Heart left ventricle (tissue), 16 donors: ENCODE data around the gene LYST. TPM values are rescaled to one million over a fixed set of nuclear protein-coding genes. Genes with fewer than 3 reads are reported as not detected.

Experiments
- ATAC-seq, 4 donors: fragments of 200-7000 bp; cut with Tn5 transposase; one replicate each; pipeline ENCODE4 v1.9.1; 2020 to 2022; ENCODE audit warnings: moderate library complexity in 4 of 4, mild to moderate bottlenecking in 3 of 4, moderate number of reproducible peaks in 1 of 4
- DNase-seq, 5 donors: peaks; one replicate each; pipeline ENCODE4 v3.0.0-alpha.2; 2020
- H3K27ac ChIP-seq, 12 donors: fragments of 200-600 bp; sonication (generic) in 4 of 12; one replicate each; pipeline versions ENCODE4 v1.5.0 to v1.8.0; 2016 to 2022; ENCODE audit warnings: mild to moderate bottlenecking in 2 of 12
- H3K27me3 ChIP-seq, 9 donors: fragments of 200-600 bp; sonication (generic) in 2 of 9; one replicate each; pipeline versions ENCODE4 v1.5.1 to v1.8.0; 2016 to 2022; ENCODE audit warnings: mild to moderate bottlenecking in 3 of 9
- H3K36me3 ChIP-seq, 9 donors: fragments of 200-600 bp; sonication (generic) in 2 of 9; one replicate each; pipeline versions ENCODE4 v1.5.0 to v1.8.0; 2018 to 2022; ENCODE audit warnings: mild to moderate bottlenecking in 2 of 9
- H3K4me1 ChIP-seq, 12 donors: fragments of 200-600 bp; sonication (generic) in 4 of 12; one replicate each; pipeline versions ENCODE4 v1.5.0 to v1.8.0; 2016 to 2022; ENCODE audit warnings: mild to moderate bottlenecking in 3 of 12
- H3K4me3 ChIP-seq, 12 donors: fragments of 200-600 bp; sonication (generic) in 4 of 12; one replicate each; pipeline versions ENCODE4 v1.5.0 to v1.8.0; 2017 to 2022; ENCODE audit warnings: mild to moderate bottlenecking in 9 of 12, moderate library complexity in 4 of 12
- H3K9me3 ChIP-seq, 12 donors: fragments of 200-600 bp; sonication (generic) in 4 of 12; one replicate each; pipeline versions ENCODE4 v1.5.0 to v1.8.0; 2016 to 2022; ENCODE audit warnings: mild to moderate bottlenecking in 1 of 12
- POLR2A ChIP-seq, 2 donors: fragments of 450-650 bp; IDR thresholded peaks; one replicate each; pipeline ENCODE4 v1.6.1; 2017; ENCODE audit warnings: antibody characterized with exemption in 2 of 2, mild to moderate bottlenecking in 2 of 2, moderate library complexity in 2 of 2
- WGBS, 4 donors: extraction: QIAGEN DNeasy Blood & Tissue Kit in 2 of 4; methylation state at CpG; one replicate each; pipeline versions ENCODE4 v1.1.5 to v1.1.7; 2013 to 2018; 5-methylcytosine and 5-hydroxymethylcytosine counted together
- intact Hi-C, 10 donors: fragments of 100-400 bp; cut with DNase I; formaldehyde crosslinking; loops; one replicate each; pipeline versions ENCODE4 v1.11.1 to v1.14.2; 2022
- polyA plus RNA-seq, 2 donors: library from polyadenylated mRNA; stranded (reverse); fragments of 200-250 nt; gene quantifications; one replicate each; pipeline ENCODE4 v1.2.3, GENCODE V29; 2013
- total RNA-seq, 9 donors: library from RNA; depleted of rRNA in 2 of 9; stranded (reverse); fragments of >200 nt in 2 of 9; fragmentation: NEBNext Ultra II Directional in 3 of 9; extraction: Animal tissue kit (Norgen Biotek cat#: 25700) in 3 of 9; gene quantifications; one replicate each; pipeline versions ENCODE4 v1.1.0 to v1.2.4, GENCODE V29; 2016 to 2023
- TF ChIP-seq, protein P1 (sequence below), 12 donors: fragments of 200-600 bp; sonication (generic) in 4 of 12; IDR thresholded peaks; one replicate each; pipeline versions ENCODE4 v1.5.0 to v1.8.0; 2018 to 2022; ENCODE audit warnings: antibody characterized with exemption in 12 of 12, mild to moderate bottlenecking in 5 of 12
- donor health status: ischemic (EF 13 %, LVEDD 7.1; RV severe dilation, severe dysfunction).
- donor health status: healthy with polysubstance abuse.
- donor health status: DM: no; HTN: yes; CAD: no.
- donor health status: DM: no; HTN: no; CAD: no.
- donor health status: ischemic (EF 25% LVEDD 6.9; RV normal size, moderate dysfunction).
- donor health status: ischemic (EF 25% LVEDD 5.7; RV mildly dilated, moderate dysfunction).
- donor health status: healthy.
- donor health status: DM: yes; HTN: yes; CAD: no.
- donor health status: ischemic (EF 35%, LVEDD 5.7; RV mildly dilated, moderate dysfunction).
- donor health status: nonischemic (EF 11% LVEDD 7.7; RV severe dilation, severe dysfunction).
- donor health status: DM: yes; HTN: yes; CAD: no.
- donor health status: PGD.
- donor health status: ischemic (EF 29% LVEDD 5.4; RV normal size, mild dysfunction).
- donor health status: nonischemic (EF 23%, LVEDD 6.1; RV moderate dilation, normal function).

The LYST gene
- total and polyA plus RNA-seq, 11 donors = 3.4 to 22.5 (median 11.2) TPM

DNA sequence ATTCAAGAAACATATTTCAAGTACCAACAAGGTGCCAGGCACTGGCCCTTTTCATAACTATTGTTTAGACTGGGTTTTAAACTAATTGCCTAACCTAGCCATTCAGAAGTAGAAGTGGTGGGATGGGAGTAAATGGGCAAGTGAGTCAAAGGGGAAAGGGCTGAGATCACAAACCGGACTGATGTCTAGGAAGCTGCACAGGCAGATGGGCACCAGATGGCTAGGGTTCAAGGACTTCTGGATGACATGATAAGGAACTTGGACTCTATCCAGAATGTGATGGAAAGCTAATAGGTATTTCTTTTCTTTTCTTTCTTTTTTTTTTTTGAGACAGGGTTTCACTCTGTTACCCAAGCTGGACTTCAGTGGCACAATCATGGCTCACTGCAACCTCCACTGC lies 46.6 kb downstream of the LYST start:
- H3K9me3 ChIP-seq = no peaks in the 10 kb centered on the region
- 91 to 98% (median 95%) methylated on average over 1 of the region's 1 CpG for WGBS, 4 donors
- no peak overlapping the region for H3K27ac ChIP-seq
- ATAC-seq (no peak), DNase-seq (no peak)
- TF ChIP-seq, protein P1, sequence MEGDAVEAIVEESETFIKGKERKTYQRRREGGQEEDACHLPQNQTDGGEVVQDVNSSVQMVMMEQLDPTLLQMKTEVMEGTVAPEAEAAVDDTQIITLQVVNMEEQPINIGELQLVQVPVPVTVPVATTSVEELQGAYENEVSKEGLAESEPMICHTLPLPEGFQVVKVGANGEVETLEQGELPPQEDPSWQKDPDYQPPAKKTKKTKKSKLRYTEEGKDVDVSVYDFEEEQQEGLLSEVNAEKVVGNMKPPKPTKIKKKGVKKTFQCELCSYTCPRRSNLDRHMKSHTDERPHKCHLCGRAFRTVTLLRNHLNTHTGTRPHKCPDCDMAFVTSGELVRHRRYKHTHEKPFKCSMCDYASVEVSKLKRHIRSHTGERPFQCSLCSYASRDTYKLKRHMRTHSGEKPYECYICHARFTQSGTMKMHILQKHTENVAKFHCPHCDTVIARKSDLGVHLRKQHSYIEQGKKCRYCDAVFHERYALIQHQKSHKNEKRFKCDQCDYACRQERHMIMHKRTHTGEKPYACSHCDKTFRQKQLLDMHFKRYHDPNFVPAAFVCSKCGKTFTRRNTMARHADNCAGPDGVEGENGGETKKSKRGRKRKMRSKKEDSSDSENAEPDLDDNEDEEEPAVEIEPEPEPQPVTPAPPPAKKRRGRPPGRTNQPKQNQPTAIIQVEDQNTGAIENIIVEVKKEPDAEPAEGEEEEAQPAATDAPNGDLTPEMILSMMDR (IDR thresholded peaks at IDR 0.05) = no peak
- no peak for TF ChIP-seq POLR2A (IDR thresholded peaks at IDR 0.05)
- no peaks in the 10 kb centered on the region for H3K27me3 ChIP-seq
- H3K4me1 ChIP-seq = no peaks in the 10 kb centered on the region
- H3K4me3 ChIP-seq = no peak overlapping the region
- H3K36me3 ChIP-seq = peaks cover 0 to 28% (median 2%) of the 10 kb centered on the region in 9 donors
- intact Hi-C loops = no loop called here

DNA sequence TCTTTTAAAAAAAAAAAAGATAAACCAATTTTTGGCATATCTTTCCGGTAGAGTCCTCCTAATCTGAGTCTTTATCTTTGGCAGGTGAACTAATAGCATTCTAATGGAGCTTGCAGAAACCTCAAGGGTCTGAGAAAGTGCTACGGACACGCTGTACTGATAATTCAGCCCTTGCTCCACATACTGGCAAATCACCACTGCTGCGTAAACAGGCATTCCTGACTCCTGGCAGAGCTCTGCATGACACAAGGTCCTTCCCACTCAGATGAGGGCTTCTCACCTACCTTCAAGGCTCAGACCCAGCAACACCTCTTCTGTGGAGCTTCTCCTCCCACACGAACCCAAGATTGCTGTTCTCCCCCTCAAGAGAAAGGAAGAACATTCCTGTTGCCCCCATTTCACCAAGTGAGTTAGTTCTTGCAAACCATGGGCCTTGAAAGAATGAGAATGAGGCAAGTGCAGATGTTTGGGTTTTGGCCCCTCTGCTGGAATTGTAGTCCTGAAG lies 48.0 kb downstream of the LYST start:
- intact Hi-C loops = no loop called here
- ATAC-seq (no peak), DNase-seq (no peak)
- Histone ChIP-seq H3K4me3 (no peak overlapping the region), H3K9me3 (no peaks in the 10 kb centered on the region), H3K27ac (no peak overlapping the region), H3K27me3 (no peaks in the 10 kb centered on the region), H3K4me1 (no peaks in the 10 kb centered on the region), H3K36me3 (peaks cover 0 to 17% (median 0%) of the 10 kb centered on the region in 9 donors)
- TF ChIP-seq, protein P1 (IDR thresholded peaks at IDR 0.05) = no peak
- no peak for TF ChIP-seq POLR2A (IDR thresholded peaks at IDR 0.05)
- 75 to 81% (median 76%) methylated on average over 5 of the region's 5 CpGs for WGBS, 4 donors

DNA sequence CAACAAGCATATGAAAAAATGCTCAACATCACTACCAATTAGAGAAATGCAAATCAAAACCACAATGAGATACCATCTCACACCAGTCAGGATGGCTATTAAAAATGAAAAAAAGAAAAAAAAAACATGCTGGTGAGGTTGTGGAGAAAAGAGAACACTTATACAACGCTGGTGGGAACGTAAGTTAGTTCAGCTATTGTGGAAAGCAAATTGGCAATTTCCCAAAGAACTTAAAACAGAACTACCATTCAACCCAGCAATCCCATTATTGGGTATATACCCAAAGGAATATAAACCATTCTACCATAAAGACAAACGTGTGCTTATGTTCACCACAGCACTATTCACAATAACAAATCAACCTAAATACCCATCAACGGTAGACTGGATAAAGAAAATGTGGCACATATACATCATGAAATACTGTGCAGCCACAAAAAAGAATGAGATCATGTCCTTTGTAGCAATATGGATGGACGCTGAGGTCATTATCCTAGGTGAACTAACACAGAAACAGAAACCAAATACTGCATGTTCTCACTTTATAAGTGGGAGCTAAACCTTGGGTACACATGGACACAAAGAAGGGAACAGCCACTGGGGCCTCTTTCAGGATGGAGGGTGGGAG lies 49.5 kb downstream of the LYST start:
- peaks cover 0 to 14% (median 0%) of the 10 kb centered on the region in 9 donors for H3K36me3 ChIP-seq
- DNase-seq (no peak), ATAC-seq (no peak)
- no peak overlapping the region for H3K4me3 ChIP-seq
- 86 to 90% (median 88%) methylated on average over 5 of the region's 5 CpGs for WGBS, 4 donors
- no peaks in the 10 kb centered on the region for H3K27me3 ChIP-seq
- TF ChIP-seq, protein P1 (IDR thresholded peaks at IDR 0.05) = no peak
- no peak for TF ChIP-seq POLR2A (IDR thresholded peaks at IDR 0.05)
- H3K27ac ChIP-seq = no peak overlapping the region
- H3K4me1 ChIP-seq = peaks cover 0 to 6% (median 0%) of the 10 kb centered on the region in 12 donors
- no peaks in the 10 kb centered on the region for H3K9me3 ChIP-seq
- intact Hi-C loops = no loop called here

- DNase-seq = no peak
- 75 to 81% (median 78%) methylated on average over 12 of the region's 12 CpGs for WGBS, 4 donors
- intact Hi-C loops = no loop called here
- no peak overlapping the region for H3K4me3 ChIP-seq
- H3K4me1 ChIP-seq = peaks cover 0 to 11% (median 0%) of the 10 kb centered on the region in 12 donors
- no peak for ATAC-seq
- no peak overlapping the region for H3K27ac ChIP-seq
- TF ChIP-seq POLR2A (IDR thresholded peaks at IDR 0.05) = no peak
- TF ChIP-seq, protein P1 (IDR thresholded peaks at IDR 0.05) = no peak
- peaks cover 0 to 46% (median 25%) of the 10 kb centered on the region in 9 donors for H3K36me3 ChIP-seq
- H3K27me3 ChIP-seq = no peaks in the 10 kb centered on the region
- H3K9me3 ChIP-seq = no peaks in the 10 kb centered on the region
Observed at GRCh38 chr1:235809688-235810397, 56.9 kb downstream of the LYST start.
